ENCODE results near the gene CACNG4.

CACNG4 gene

GRCh38 chr17:67053438-67054000 lies 89.0 kb downstream of the CACNG4 start:
- TF ChIP-seq CTCF (conservative IDR thresholded peaks at IDR 0.05; ENCODE audit: low read length), result no peak
- no peak for TF ChIP-seq EZH2phosphoT487 (IDR thresholded peaks at IDR 0.05; ENCODE audit: borderline replicate concordance)
- H2AFZ ChIP-seq (ENCODE audit: low read length), result no peak overlapping the region
- no peak overlapping the region for H3K4me2 ChIP-seq (ENCODE audit: low read depth, low read length, poor library complexity, severe bottlenecking)
- H3K4me3 ChIP-seq (ENCODE audit: low read length, poor library complexity, severe bottlenecking), result no peak overlapping the region
- no peak overlapping the region for H3K9ac ChIP-seq (ENCODE audit: low read depth, low read length, poor library complexity, severe bottlenecking)
- H3K9me3 ChIP-seq (ENCODE audit: insufficient read depth, low read depth, low read length), result peaks cover 8% of the 10 kb centered on the region
- no peaks in the 10 kb centered on the region for H3K4me1 ChIP-seq (ENCODE audit: insufficient read depth, low read length, poor library complexity, severe bottlenecking)
- H3F3A ChIP-seq (ENCODE audit: low read depth), result no peaks in the 10 kb centered on the region
- H3K79me2 ChIP-seq (ENCODE audit: insufficient read depth, low read length), result no peaks in the 10 kb centered on the region
- H4K20me1 ChIP-seq (ENCODE audit: insufficient read depth, low read length, poor library complexity, severe bottlenecking), result no peaks in the 10 kb centered on the region
- no peaks in the 10 kb centered on the region for H3K27me3 ChIP-seq (ENCODE audit: insufficient read depth, low read length, poor library complexity, severe bottlenecking)
- H3K36me3 ChIP-seq (ENCODE audit: insufficient read depth, low read length), result no peaks in the 10 kb centered on the region
- H3K9me2 ChIP-seq (replicated peaks; ENCODE audit: low read depth, low read length), result no peaks in the 10 kb centered on the region

GRCh38 chr17:67054011-67054591 lies 89.6 kb downstream of the CACNG4 start:
- Histone ChIP-seq H3K4me1 (ENCODE audit: insufficient read depth, low read length, poor library complexity, severe bottlenecking) (no peaks in the 10 kb centered on the region), H4K20me1 (ENCODE audit: insufficient read depth, low read length, poor library complexity, severe bottlenecking) (no peaks in the 10 kb centered on the region), H3K4me3 (ENCODE audit: low read length, poor library complexity, severe bottlenecking) (no peak overlapping the region), H3K9ac (ENCODE audit: low read depth, low read length, poor library complexity, severe bottlenecking) (no peak overlapping the region), H3K9me3 (ENCODE audit: insufficient read depth, low read depth, low read length) (peaks cover 2% of the 10 kb centered on the region), H3K27me3 (ENCODE audit: insufficient read depth, low read length, poor library complexity, severe bottlenecking) (no peaks in the 10 kb centered on the region), H3K79me2 (ENCODE audit: insufficient read depth, low read length) (no peaks in the 10 kb centered on the region), H3F3A (ENCODE audit: low read depth) (no peaks in the 10 kb centered on the region), H3K9me2 (replicated peaks; ENCODE audit: low read depth, low read length) (no peaks in the 10 kb centered on the region), H2AFZ (ENCODE audit: low read length) (no peak overlapping the region), H3K4me2 (ENCODE audit: low read depth, low read length, poor library complexity, severe bottlenecking) (no peak overlapping the region), H3K36me3 (ENCODE audit: insufficient read depth, low read length) (no peaks in the 10 kb centered on the region)
- TF ChIP-seq EZH2phosphoT487 (IDR thresholded peaks at IDR 0.05; ENCODE audit: borderline replicate concordance), result no peak
- TF ChIP-seq CTCF (conservative IDR thresholded peaks at IDR 0.05; ENCODE audit: low read length), result no peak

- H3K9me3 ChIP-seq (ENCODE audit: insufficient read depth, low read depth, low read length), result no peaks in the 10 kb centered on the region; the same call in 1 of the 2 replicates
- H3K4me1 ChIP-seq (ENCODE audit: insufficient read depth, low read length, poor library complexity, severe bottlenecking), result no peaks in the 10 kb centered on the region
- no peaks in the 10 kb centered on the region for H3K79me2 ChIP-seq (ENCODE audit: insufficient read depth, low read length)
- no peak overlapping the region for H3K4me3 ChIP-seq (ENCODE audit: low read length, poor library complexity, severe bottlenecking)
- no peaks in the 10 kb centered on the region for H3F3A ChIP-seq (ENCODE audit: low read depth)
- no peak overlapping the region for H2AFZ ChIP-seq (ENCODE audit: low read length)
- H3K4me2 ChIP-seq (ENCODE audit: low read depth, low read length, poor library complexity, severe bottlenecking), result no peak overlapping the region
- no peak for TF ChIP-seq CTCF (conservative IDR thresholded peaks at IDR 0.05; ENCODE audit: low read length)
- no peak for TF ChIP-seq EZH2phosphoT487 (IDR thresholded peaks at IDR 0.05; ENCODE audit: borderline replicate concordance)
- H3K9me2 ChIP-seq (replicated peaks; ENCODE audit: low read depth, low read length), result no peaks in the 10 kb centered on the region
- no peaks in the 10 kb centered on the region for H3K27me3 ChIP-seq (ENCODE audit: insufficient read depth, low read length, poor library complexity, severe bottlenecking)
- no peak overlapping the region for H3K9ac ChIP-seq (ENCODE audit: low read depth, low read length, poor library complexity, severe bottlenecking)
- H4K20me1 ChIP-seq (ENCODE audit: insufficient read depth, low read length, poor library complexity, severe bottlenecking), result no peaks in the 10 kb centered on the region
- no peaks in the 10 kb centered on the region for H3K36me3 ChIP-seq (ENCODE audit: insufficient read depth, low read length)
These were observed 90.1 kb downstream of the CACNG4 start for GRCh38 chr17:67054608-67055007.
